Panc1 (cell line): ENCODE measurements around the gene DAB2IP. TPM values are rescaled to one million over a fixed set of nuclear protein-coding genes. Genes with fewer than 3 reads are reported as not detected.

Source experiments
- ATAC-seq: fragments of 200-7000 bp; cut with Tn5 transposase; 2 replicates; pipeline ENCODE4 v1.9.1; 2020; ENCODE audit warnings: mild to moderate bottlenecking, moderate library complexity
- BruUV-seq: library from RNA; stranded (reverse); fragments of 400-500 nt; replicated peaks from 2 replicates; lab custom pipeline; 2021; lab: Mats Ljungman, UMichigan
- CTCF ChIA-PET: fragments of 300-600 bp; sonication (Branson Sonifier 250); formaldehyde crosslinking; loops from one replicate; lab custom pipeline; 2022; ENCODE audit warnings: antibody characterized with exemption; lab: Charles Lee
- POLR2A ChIA-PET: fragments of 300-600 bp; sonication (Branson Sonifier 250); formaldehyde crosslinking; loops from one replicate; lab custom pipeline; 2022; ENCODE audit warnings: antibody characterized with exemption; lab: Charles Lee
- DNase-seq: peaks from one replicate; pipeline ENCODE4 v3.0.0-alpha.2; 2010; ENCODE audit warnings: low read depth, low spot score
- H3K27ac ChIP-seq: 2 replicates; pipeline ENCODE4 v1.5.1; 2011; ENCODE audit warnings: mild to moderate bottlenecking, low read length, inconsistent platforms
- H3K27me3 ChIP-seq: fragments of 200-500 bp; sonication (Bioruptor generic); 2 replicates; pipeline ENCODE4 v1.6.0; 2014; ENCODE audit warnings: low read length, inconsistent platforms; ENCODE audit not compliant: control insufficient read depth, insufficient read depth
- H3K36me3 ChIP-seq: fragments of 200-500 bp; sonication (Bioruptor generic); 2 replicates; pipeline ENCODE4 v1.5.1; 2014; ENCODE audit warnings: inconsistent platforms, mild to moderate bottlenecking, low read length, moderate library complexity; ENCODE audit not compliant: control insufficient read depth, insufficient read depth
- H3K4me1 ChIP-seq: 2 replicates; pipeline ENCODE4 v1.5.1; 2011; ENCODE audit warnings: inconsistent platforms, mild to moderate bottlenecking, low read length, moderate library complexity; ENCODE audit not compliant: control insufficient read depth, insufficient read depth
- H3K4me3 ChIP-seq, 2 experiments: 2 replicates each; pipeline ENCODE4 v1.5.1; 2011 to 2012; ENCODE audit warnings: low read depth in 2 of 2, low read length in 2 of 2, mild to moderate bottlenecking in 2 of 2, inconsistent platforms in 1 of 2, moderate library complexity in 1 of 2
- H3K9me3 ChIP-seq: fragments of 200-500 bp; sonication (Bioruptor generic); 2 replicates; pipeline ENCODE4 v1.5.1; 2014; ENCODE audit warnings: low read depth, mild to moderate bottlenecking, inconsistent platforms, low read length, moderate library complexity; ENCODE audit not compliant: control insufficient read depth, insufficient read depth
- CTCF ChIP-seq: fragments of 450-650 bp; IDR thresholded peaks from 2 replicates; pipeline ENCODE4 v1.5.1; 2017; ENCODE audit warnings: mild to moderate bottlenecking
- POLR2AphosphoS5 ChIP-seq: IDR thresholded peaks from 2 replicates; pipeline ENCODE4 v1.6.1; 2012; ENCODE audit warnings: mild to moderate bottlenecking, low read depth, low read length, moderate library complexity
- REST ChIP-seq, 2 experiments: IDR thresholded peaks; 2 replicates each; pipeline ENCODE4 v1.6.1; 2011 to 2012; ENCODE audit warnings: low read depth in 2 of 2, control low read depth in 1 of 2, low read length in 1 of 2, mild to moderate bottlenecking in 1 of 2, moderate library complexity in 1 of 2; ENCODE audit not compliant: insufficient read depth in 1 of 2
- SIN3A ChIP-seq: IDR thresholded peaks from 2 replicates; pipeline ENCODE4 v1.6.1; 2012; ENCODE audit warnings: low read depth, mild to moderate bottlenecking, low read length, moderate library complexity, borderline replicate concordance; ENCODE audit not compliant: insufficient read depth
- TCF7L2 ChIP-seq: IDR thresholded peaks from 2 replicates; pipeline ENCODE4 v1.6.1; 2011; ENCODE audit warnings: mild to moderate bottlenecking, low read depth, low read length, inconsistent platforms
- in situ Hi-C: cut with HindIII; loops from 2 replicates; pipeline ENCODE4 v1.10.0; 2016; ENCODE audit warnings: low sequenced_read_pairs, low pct_unique_long_range_greater_than_20kb
- intact Hi-C: fragments of 100-400 bp; cut with micrococcal nuclease; formaldehyde crosslinking; loops from one replicate; pipeline ENCODE4 v1.10.0; 2022; ENCODE audit not compliant: unreplicated experiment
- total RNA-seq: library from RNA; stranded (reverse); gene quantifications from one replicate; pipeline ENCODE4 v1.2.1, GENCODE V29; 2021; ENCODE audit not compliant: unreplicated experiment

Gene DAB2IP
- total RNA-seq, 1 experiment from 2014 or later, result 18.4 TPM

- intact Hi-C loops, result no loop called here
Measured at GRCh38 chr9:121675969-121676822, 24.8 kb downstream of the DAB2IP start.

GRCh38 chr9:121676926-121677325 is 25.5 kb downstream of the DAB2IP start:
- CTCF ChIA-PET, result no interaction called here
- H3K27me3 ChIP-seq, result no peaks in the 10 kb centered on the region
- ATAC-seq (no peak), DNase-seq (no peak)
- POLR2A ChIA-PET, result no interaction called here
- in situ Hi-C loops (no loop called here), intact Hi-C loops (no loop called here)
- H3K4me1 ChIP-seq, result no peaks in the 10 kb centered on the region
- no peak overlapping the region for H3K27ac ChIP-seq
- no peaks in the 10 kb centered on the region for H3K36me3 ChIP-seq
- H3K4me3 ChIP-seq, result no peak overlapping the region
- no peaks in the 10 kb centered on the region for H3K9me3 ChIP-seq
- no TSS peak for BruUV-seq
- TF ChIP-seq REST (IDR thresholded peaks at IDR 0.05; ENCODE audit: insufficient read depth in 1 of 2, low read depth in 2 of 2, low read length in 1 of 2) (no peak), SIN3A (no peak), TCF7L2 (no peak), CTCF (no peak)

More at GRCh38 chr9:121675969-121676822, 24.8 kb downstream of the DAB2IP start:
- TF ChIP-seq SIN3A (no peak), POLR2AphosphoS5 (no peak), CTCF (no peak), REST (IDR thresholded peaks at IDR 0.05; ENCODE audit: insufficient read depth in 1 of 2, low read depth in 2 of 2, low read length in 1 of 2) (no peak), TCF7L2 (no peak)
- H3K9me3 ChIP-seq, result no peaks in the 10 kb centered on the region
- in situ Hi-C loops, result no loop called here
- DNase-seq, result no peak
- BruUV-seq, result no TSS peak
- ATAC-seq, result no peak
- no peak overlapping the region for H3K27ac ChIP-seq
- H3K4me1 ChIP-seq, result no peaks in the 10 kb centered on the region
- POLR2A ChIA-PET, result no interaction called here
- no peak overlapping the region for H3K4me3 ChIP-seq
- no peaks in the 10 kb centered on the region for H3K36me3 ChIP-seq
- no peaks in the 10 kb centered on the region for H3K27me3 ChIP-seq
- CTCF ChIA-PET, result no interaction called here
